NCI-H187 (cell line): ENCODE results near the gene DPH7.
"Not testable (repeated sequence)": the region's sequence is repeated elsewhere in the genome, so short reads cannot be mapped to it uniquely, and the experiment has no call there.

Source experiments
- DNase-seq, 2 experiments: peaks; one replicate each; lab custom pipeline; 2025; lab: John Stamatoyannopoulos, UW

Gene DPH7

GRCh38 chr9:137580209-137580953 is 1.7 kb upstream of the DPH7 start:
- no peak for DNase-seq

- no peak for DNase-seq
Observed at GRCh38 chr9:137579259-137579604, 507 bp upstream of the DPH7 start.

GRCh38 chr9:137575716-137576411 is 2.9 kb downstream of the DPH7 start:
- no peak for DNase-seq

GRCh38 chr9:137575364-137575715 is 3.4 kb downstream of the DPH7 start:
- DNase-seq: no peak

- no peak for DNase-seq
Observed at GRCh38 chr9:137574192-137574591, 4.5 kb downstream of the DPH7 start.

GRCh38 chr9:137570566-137570965 is 8.2 kb downstream of the DPH7 start:
- DNase-seq: no peak

- DNase-seq: no peak
Observed at GRCh38 chr9:137569609-137570203, 9.0 kb downstream of the DPH7 start.

- DNase-seq: not testable (repeated sequence)
Observed at GRCh38 chr9:137568445-137568844, 10.3 kb downstream of the DPH7 start.

GRCh38 chr9:137564817-137565411 is 13.8 kb downstream of the DPH7 start:
- DNase-seq: no peak

- no peak for DNase-seq
Observed at GRCh38 chr9:137564134-137564533, 14.6 kb downstream of the DPH7 start.

- DNase-seq: no peak
Observed at GRCh38 chr9:137558127-137558526, 20.6 kb downstream of the DPH7 start.

GRCh38 chr9:137556069-137556838 is 22.5 kb downstream of the DPH7 start:
- no peak for DNase-seq

- no peak for DNase-seq
Observed at GRCh38 chr9:137555179-137555578, 23.5 kb downstream of the DPH7 start.

- DNase-seq: no peak
Observed at GRCh38 chr9:137554349-137554748, 24.4 kb downstream of the DPH7 start.

GRCh38 chr9:137553654-137554053 is 25.1 kb downstream of the DPH7 start:
- not testable (repeated sequence) for DNase-seq

GRCh38 chr9:137552022-137552768 is 26.5 kb downstream of the DPH7 start:
- DNase-seq: no peak

GRCh38 chr9:137551264-137552021 is 27.3 kb downstream of the DPH7 start, which contains the start of gene MRPL41:
TSS of gene MRPL41 (plus strand) at chr9:137551879. CDS start at chr9:137552082, 203 bp downstream.
- DNase-seq: peak; percentile 31 to 48

GRCh38 chr9:137550958-137551263 is 27.8 kb downstream of the DPH7 start:
- not testable (repeated sequence) for DNase-seq

- peak; percentile 24 to 47 for DNase-seq
Observed at GRCh38 chr9:137550231-137550621, 28.5 kb downstream of the DPH7 start, which contains the start of gene PNPLA7. TSS of gene PNPLA7 (minus strand) at chr9:137550402. CDS start at chr9:137550197, 205 bp downstream.

- DNase-seq: no peak
Observed at GRCh38 chr9:137547687-137548543, 30.8 kb downstream of the DPH7 start.
